ENCODE data around the gene RGS1.

DNA sequence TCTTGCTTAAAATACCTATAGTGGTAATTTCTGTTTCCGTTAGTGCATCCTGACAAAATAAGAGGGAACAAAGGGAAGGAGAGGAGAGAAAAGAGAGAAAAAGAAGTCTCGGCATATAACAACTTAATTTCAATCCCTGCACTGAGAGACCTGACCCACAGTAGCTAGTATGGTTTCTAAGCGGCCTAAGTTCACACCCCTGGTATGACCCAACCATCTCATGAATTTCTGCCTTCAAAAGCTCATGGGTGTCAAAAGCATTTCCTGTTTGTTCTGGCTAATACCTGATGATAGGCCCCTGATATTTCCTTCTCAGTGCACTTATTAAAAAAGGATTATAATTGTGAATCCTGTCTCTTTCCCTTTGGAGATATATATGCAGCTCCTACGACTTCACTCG, 32.1 kb upstream of the RGS1 start:
- TF ChIP-seq, protein P1, sequence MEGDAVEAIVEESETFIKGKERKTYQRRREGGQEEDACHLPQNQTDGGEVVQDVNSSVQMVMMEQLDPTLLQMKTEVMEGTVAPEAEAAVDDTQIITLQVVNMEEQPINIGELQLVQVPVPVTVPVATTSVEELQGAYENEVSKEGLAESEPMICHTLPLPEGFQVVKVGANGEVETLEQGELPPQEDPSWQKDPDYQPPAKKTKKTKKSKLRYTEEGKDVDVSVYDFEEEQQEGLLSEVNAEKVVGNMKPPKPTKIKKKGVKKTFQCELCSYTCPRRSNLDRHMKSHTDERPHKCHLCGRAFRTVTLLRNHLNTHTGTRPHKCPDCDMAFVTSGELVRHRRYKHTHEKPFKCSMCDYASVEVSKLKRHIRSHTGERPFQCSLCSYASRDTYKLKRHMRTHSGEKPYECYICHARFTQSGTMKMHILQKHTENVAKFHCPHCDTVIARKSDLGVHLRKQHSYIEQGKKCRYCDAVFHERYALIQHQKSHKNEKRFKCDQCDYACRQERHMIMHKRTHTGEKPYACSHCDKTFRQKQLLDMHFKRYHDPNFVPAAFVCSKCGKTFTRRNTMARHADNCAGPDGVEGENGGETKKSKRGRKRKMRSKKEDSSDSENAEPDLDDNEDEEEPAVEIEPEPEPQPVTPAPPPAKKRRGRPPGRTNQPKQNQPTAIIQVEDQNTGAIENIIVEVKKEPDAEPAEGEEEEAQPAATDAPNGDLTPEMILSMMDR (IDR thresholded peaks at IDR 0.05): no peak
- TF ChIP-seq POLR2A (IDR thresholded peaks at IDR 0.05): no peak

Data from gastroesophageal sphincter (tissue), 3 donors.